Myometrial cell (primary cell): Measurements from ENCODE around the gene HRH3. TPM values are rescaled to one million over a fixed set of nuclear protein-coding genes. Genes with fewer than 3 reads are reported as not detected.

Experiments
- total RNA-seq: library from RNA; depleted of rRNA; stranded (reverse); fragments of >200 nt; gene quantifications from 2 replicates; pipeline ENCODE4 v1.2.3, GENCODE V29; 2015

The HRH3 gene
- not detected in 2 replicates for total RNA-seq

DNA sequence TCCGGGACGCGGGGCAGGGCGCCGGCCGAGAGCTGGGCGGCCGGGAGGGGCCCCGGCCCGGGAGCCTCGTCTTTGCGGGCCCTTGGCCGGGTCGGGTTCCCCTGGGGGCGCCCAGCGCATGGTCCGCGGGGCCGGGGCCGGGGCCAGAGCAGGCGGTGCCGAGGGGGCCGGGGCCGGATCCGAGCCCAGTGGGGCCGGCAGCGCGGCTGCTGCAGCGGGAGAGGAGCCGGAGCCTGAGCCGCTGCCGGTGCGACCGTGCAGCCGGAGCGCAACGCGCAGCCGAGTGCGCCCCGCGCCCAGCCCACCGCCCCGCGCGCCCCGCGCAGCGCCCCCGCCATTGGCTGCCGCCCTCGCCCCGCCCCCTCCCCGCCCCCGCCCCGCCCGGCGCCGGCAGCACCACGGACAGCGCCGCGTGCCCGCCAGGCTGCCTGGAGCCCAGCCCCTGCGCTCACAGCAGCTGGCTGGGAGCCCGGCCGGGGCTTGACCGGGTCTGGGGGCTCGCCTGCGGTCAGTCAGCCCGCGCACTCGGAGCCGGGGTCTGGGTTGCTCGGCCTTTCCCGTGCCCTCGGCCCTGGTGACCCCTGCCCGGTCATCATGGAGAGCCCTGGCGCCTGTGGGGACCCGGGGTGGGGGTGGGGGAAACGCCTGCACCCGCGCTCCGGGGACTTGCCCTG lies at the start of gene HRH3:
TSS of gene HRH3 (minus strand) at position 287 of the 674 bp plus-strand sequence. CDS start 308 bp downstream, outside the sequence.

DNA sequence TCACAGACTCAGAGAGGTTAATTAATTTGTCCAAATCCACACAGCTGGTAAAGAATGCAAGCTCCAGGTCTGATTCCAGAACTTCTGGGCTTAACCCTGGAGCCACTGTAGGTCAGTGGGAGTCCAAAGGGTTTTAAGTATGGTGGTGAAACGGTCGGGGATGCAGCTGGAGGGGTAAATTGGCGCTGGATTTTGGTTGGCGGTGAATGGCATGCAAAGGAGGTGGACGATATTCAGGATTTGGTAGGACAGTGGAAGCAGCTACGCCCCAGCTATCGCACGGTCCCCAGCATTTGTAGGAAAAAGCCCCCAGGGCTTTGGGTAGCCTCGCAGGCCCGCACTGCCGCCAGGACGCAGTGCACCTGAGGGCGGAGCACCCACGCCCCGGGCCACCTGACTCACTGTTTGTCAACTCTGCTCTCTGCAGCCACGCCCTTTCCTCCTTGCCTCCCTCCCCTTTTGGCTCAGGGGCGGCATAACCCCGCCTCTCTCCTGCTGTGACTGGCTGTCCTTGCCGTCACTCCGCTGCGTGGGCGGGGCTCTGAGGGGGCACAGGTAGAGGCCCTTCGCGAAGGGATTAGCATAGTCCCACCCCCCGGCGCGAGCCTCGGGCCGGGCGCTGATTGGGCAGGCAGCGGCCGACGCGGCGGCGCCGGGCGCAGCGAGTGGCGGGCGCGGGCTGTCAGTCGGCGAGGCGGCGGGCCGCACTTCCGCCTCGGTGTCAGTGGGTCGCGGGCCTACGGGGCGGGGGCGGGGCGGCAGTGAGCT lies 17.9 kb upstream of the HRH3 start, which contains the start of gene OSBPL2:
TSS of gene OSBPL2 (plus strand) at position 721 of the 768 bp plus-strand sequence. CDS start 17,664 bp downstream, outside the sequence.

DNA sequence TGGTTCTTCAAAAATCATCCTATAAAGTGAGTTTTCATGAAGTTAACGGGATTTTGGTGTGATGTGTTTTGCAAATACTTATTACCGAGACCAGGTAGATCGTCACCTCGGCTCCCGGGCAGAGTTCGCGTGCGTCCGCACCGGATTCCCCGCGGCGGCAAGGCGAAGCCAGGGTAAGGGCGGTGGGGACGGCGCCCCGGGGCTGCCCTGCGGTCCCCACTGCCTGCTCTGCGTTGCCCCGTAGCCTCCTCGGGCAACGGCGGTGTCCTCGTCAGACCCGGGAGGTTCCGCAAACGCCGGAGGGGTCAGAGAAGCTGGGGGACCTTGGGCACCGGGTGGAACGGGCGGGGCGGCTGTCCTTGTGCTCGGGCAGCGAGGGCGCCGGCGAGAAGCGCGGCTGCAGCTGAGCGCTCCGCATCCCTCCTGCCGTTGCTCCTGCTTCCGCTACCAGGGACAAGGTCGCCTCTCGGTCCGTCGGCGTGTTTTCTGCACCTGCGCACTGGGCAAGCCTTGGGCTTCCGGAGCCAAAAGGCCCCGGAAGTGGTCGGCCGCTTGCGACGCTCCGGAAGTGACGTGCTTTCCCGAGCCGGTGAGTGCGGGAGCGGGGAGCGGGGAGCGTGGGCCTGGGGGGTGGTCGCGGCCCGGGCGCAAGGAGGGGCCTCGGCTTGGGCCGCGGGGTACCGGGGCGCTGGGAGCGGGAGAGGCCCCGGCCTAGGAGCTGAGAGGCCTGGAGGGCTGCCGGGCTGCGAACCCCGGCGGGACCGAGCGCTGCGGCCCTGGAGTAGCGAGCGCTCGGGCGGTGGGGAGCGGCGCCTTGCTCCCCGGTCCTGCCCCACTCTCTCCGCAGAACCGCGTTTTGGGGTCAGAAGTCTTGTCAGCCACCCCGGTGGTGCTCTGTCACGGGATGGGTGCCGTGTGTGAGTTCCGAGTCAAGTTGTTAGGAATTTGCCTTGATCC lies 37.3 kb downstream of the HRH3 start, which contains the start of gene MTG2:
TSS of gene MTG2 (plus strand) at position 560 of the 957 bp plus-strand sequence. CDS start 10,393 bp downstream, outside the sequence.

Other genes with a start within 250 kb of the HRH3 start
- 2.1 and 5.5 TPM in 2 replicates for gene TAF4, start 154.4 kb downstream of the HRH3 start, total RNA-seq
- 17.9 and 20.0 TPM in 2 replicates for gene LSM14B, start 97.8 kb downstream of the HRH3 start, total RNA-seq
- 520 and 556 TPM in 2 replicates for gene PSMA7, start 76.9 kb downstream of the HRH3 start, total RNA-seq
- gene SS18L1, start 76.5 kb downstream of the HRH3 start, total RNA-seq: 4.3 and 6.9 TPM in 2 replicates
- 10.6 and 18.2 TPM in 2 replicates for gene MTG2, start 37.2 kb downstream of the HRH3 start, total RNA-seq
- 13.3 and 24.5 TPM in 2 replicates for gene OSBPL2, start 18.2 kb upstream of the HRH3 start, total RNA-seq
- 186 and 199 TPM in 2 replicates for gene ADRM1, start 82.7 kb upstream of the HRH3 start, total RNA-seq
- gene LAMA5, start 147.0 kb upstream of the HRH3 start, total RNA-seq: 16.3 and 20.8 TPM in 2 replicates
- gene RPS21, start 166.8 kb upstream of the HRH3 start, total RNA-seq: 3,372 and 3,765 TPM in 2 replicates
- 4.6 and 5.7 TPM in 2 replicates for gene CABLES2, start 187.0 kb upstream of the HRH3 start, total RNA-seq
- not detected in 2 replicates for gene RBBP8NL, start 207.3 kb upstream of the HRH3 start, total RNA-seq